Cerebellar cortex (tissue), 1 donor: Measurements from ENCODE around the gene RHBG.
A peak's percentile ranks its signal among the peaks of the same experiment; 100 is the strongest.

Source experiments
- DNase-seq: peaks from one replicate; pipeline ENCODE4 v3.0.0-alpha.2; 2015; ENCODE audit warnings: low spot score

RHBG gene

GRCh38 chr1:156386949-156387869, 18.2 kb downstream of the RHBG start:
- DNase-seq, result no peak

GRCh38 chr1:156387870-156388173, 18.8 kb downstream of the RHBG start:
- no peak for DNase-seq

GRCh38 chr1:156388174-156389137, 19.4 kb downstream of the RHBG start:
- DNase-seq, result no peak

GRCh38 chr1:156389311-156389710, 20.3 kb downstream of the RHBG start:
- peak; percentile 67 for DNase-seq

GRCh38 chr1:156390469-156391365, 21.7 kb downstream of the RHBG start:
- DNase-seq, result no peak

- DNase-seq, result no peak
Observed at GRCh38 chr1:156391366-156391677, 22.3 kb downstream of the RHBG start.

GRCh38 chr1:156391701-156392100, 22.7 kb downstream of the RHBG start:
- no peak for DNase-seq

GRCh38 chr1:156392452-156392853, 23.4 kb downstream of the RHBG start:
- DNase-seq, result no peak

GRCh38 chr1:156393095-156393494, 24.1 kb downstream of the RHBG start:
- no peak for DNase-seq

GRCh38 chr1:156394082-156394481, 25.1 kb downstream of the RHBG start:
- no peak for DNase-seq

GRCh38 chr1:156394835-156395461, 25.9 kb downstream of the RHBG start:
- DNase-seq, result no peak

- no peak for DNase-seq
Observed at GRCh38 chr1:156399355-156400125, 30.5 kb downstream of the RHBG start.

- DNase-seq, result no peak
Observed at GRCh38 chr1:156400191-156400935, 31.4 kb downstream of the RHBG start.

- no peak for DNase-seq
Observed at GRCh38 chr1:156401041-156401574, 32.1 kb downstream of the RHBG start.

- no peak for DNase-seq
Observed at GRCh38 chr1:156401681-156402081, 32.7 kb downstream of the RHBG start.

GRCh38 chr1:156402331-156403020, 33.5 kb downstream of the RHBG start:
- peak; percentile 57 for DNase-seq

GRCh38 chr1:156405670-156406069, 36.7 kb downstream of the RHBG start:
- no peak for DNase-seq

- DNase-seq, result no peak
Observed at GRCh38 chr1:156406251-156406650, 37.2 kb downstream of the RHBG start.

- peak; percentile 97 for DNase-seq
Observed at GRCh38 chr1:156407344-156407743, 38.3 kb downstream of the RHBG start.
